GM06990 (cell line): ENCODE results near the gene THRSP.
"Not testable (repeated sequence)": the region's sequence is repeated elsewhere in the genome, so short reads cannot be mapped to it uniquely, and the experiment has no call there.

Experiments
- DNase-seq: peaks from one replicate; pipeline ENCODE4 v3.0.0-alpha.2; 2011; ENCODE audit not compliant: insufficient read length; ENCODE audit errors: extremely low read depth
- H3K27me3 ChIP-seq: replicated peaks from 2 replicates; pipeline ENCODE4 v1.6.0; 2011; ENCODE audit warnings: low read length; ENCODE audit not compliant: control insufficient read depth, insufficient read depth
- H3K36me3 ChIP-seq: 2 replicates; pipeline ENCODE4 v1.5.1; 2011; ENCODE audit warnings: low read length; ENCODE audit not compliant: control insufficient read depth, insufficient read depth
- H3K4me3 ChIP-seq: replicated peaks from 2 replicates; pipeline ENCODE4 v1.5.1; 2011; ENCODE audit warnings: low read depth, mild to moderate bottlenecking, control low read depth, low read length
- CTCF ChIP-seq: IDR thresholded peaks from 2 replicates; pipeline ENCODE4 v1.5.1; 2011; ENCODE audit warnings: low read length, control low read depth, mild to moderate bottlenecking, inconsistent platforms; ENCODE audit not compliant: insufficient read depth, poor library complexity, severe bottlenecking

THRSP gene

GRCh38 chr11:78063440-78064181, at the start of gene THRSP:
Gene THRSP (plus strand): TSS chr11:78063861. CDS start chr11:78063882, 21 bp downstream.
- Histone ChIP-seq H3K27me3 (no peaks in the 10 kb centered on the region), H3K4me3 (no peak within 1 kb of the TSS), H3K36me3 (0 out of 2 replicates have a peak, but pooled peaks cover 2% of the 10 kb centered on the region)
- TF ChIP-seq CTCF, result no peak
- no peak for DNase-seq

- not testable (repeated sequence) for DNase-seq, H3K36me3 ChIP-seq
Observed at GRCh38 chr11:78014937-78015520, 48.6 kb upstream of the THRSP start.

GRCh38 chr11:78015878-78016277, 47.8 kb upstream of the THRSP start:
- Histone ChIP-seq H3K27me3 (no peaks in the 10 kb centered on the region), H3K36me3 (no peaks in the 10 kb centered on the region), H3K4me3 (no peak overlapping the region)
- TF ChIP-seq CTCF, result no peak
- no peak for DNase-seq

More at GRCh38 chr11:78014937-78015520, 48.6 kb upstream of the THRSP start:
- H3K4me3 ChIP-seq, H3K27me3 ChIP-seq: not testable (repeated sequence)

- no peaks in the 10 kb centered on the region for H3K36me3 ChIP-seq
- no peaks in the 10 kb centered on the region for H3K27me3 ChIP-seq
- TF ChIP-seq CTCF, result no peak
- H3K4me3 ChIP-seq, result no peak overlapping the region
- no peak for DNase-seq
Observed at GRCh38 chr11:78019808-78020207, 43.9 kb upstream of the THRSP start.

- Histone ChIP-seq H3K4me3 (no peak overlapping the region), H3K27me3 (no peaks in the 10 kb centered on the region), H3K36me3 (no peaks in the 10 kb centered on the region)
- no peak for TF ChIP-seq CTCF
- no peak for DNase-seq
Observed at GRCh38 chr11:78020246-78020645, 43.4 kb upstream of the THRSP start.

- Histone ChIP-seq H3K36me3 (no peaks in the 10 kb centered on the region), H3K4me3 (no peak overlapping the region), H3K27me3 (no peaks in the 10 kb centered on the region)
- DNase-seq, result no peak
- TF ChIP-seq CTCF, result no peak
Observed at GRCh38 chr11:78021611-78022010, 42.0 kb upstream of the THRSP start.
